SK-N-SH (cell line): ENCODE measurements around the gene WNT4.

Experiments used
- EP300 ChIP-seq, 2 experiments: IDR thresholded peaks; 2 replicates each; pipeline versions ENCODE4 v1.4.0 to v1.6.1; 2012; ENCODE audit warnings: borderline replicate concordance in 1 of 2, low read depth in 1 of 2, low read length in 1 of 2
- EZH2phosphoT487 ChIP-seq: fragments of 200-600 bp; sonication (generic); IDR thresholded peaks from 2 replicates; pipeline ENCODE4 v1.6.1; 2017; ENCODE audit warnings: low read depth, mixed run types, mild to moderate bottlenecking, antibody characterized with exemption, moderate library complexity, borderline replicate concordance
- GABPA ChIP-seq: IDR thresholded peaks from 2 replicates; pipeline ENCODE4 v1.4.0; 2012; ENCODE audit warnings: low read depth, mild to moderate bottlenecking
- GATA2 ChIP-seq: sonication (generic); formaldehyde crosslinking; IDR thresholded peaks from 2 replicates; pipeline ENCODE4 v1.5.0; 2020; ENCODE audit warnings: mild to moderate bottlenecking, missing genetic modification reagents
- JUND ChIP-seq: IDR thresholded peaks from 2 replicates; pipeline ENCODE4 v1.4.0; 2012
- MXI1 ChIP-seq: IDR thresholded peaks from 2 replicates; pipeline ENCODE4 v1.6.1; 2012; ENCODE audit warnings: mild to moderate bottlenecking, low read depth, low read length, improper control_type of control experiment
- RFX5 ChIP-seq: IDR thresholded peaks from 2 replicates; pipeline ENCODE4 v1.6.1; 2012; ENCODE audit warnings: mild to moderate bottlenecking, improper control_type of control experiment, low read length
- TAF1 ChIP-seq: IDR thresholded peaks from 2 replicates; pipeline ENCODE4 v1.6.1; 2012; ENCODE audit warnings: low read depth, mild to moderate bottlenecking, low read length, moderate library complexity, borderline replicate concordance
- YY1 ChIP-seq: IDR thresholded peaks from 2 replicates; pipeline ENCODE4 v1.4.0; 2012; ENCODE audit warnings: low read depth, mild to moderate bottlenecking
- TF ChIP-seq, protein P1 (sequence below): fragments of 200-600 bp; sonication (generic); IDR thresholded peaks from 2 replicates; pipeline ENCODE4 v1.6.1; 2017; ENCODE audit warnings: antibody characterized with exemption, mild to moderate bottlenecking, moderate library complexity
- TF ChIP-seq, protein P2 (sequence below): IDR thresholded peaks from 2 replicates; pipeline ENCODE4 v1.4.0; 2012; ENCODE audit warnings: low read depth, borderline replicate concordance
- TF ChIP-seq, protein P3 (sequence below): IDR thresholded peaks from 2 replicates; pipeline ENCODE4 v1.4.0; 2012; ENCODE audit warnings: low read depth

DNA sequence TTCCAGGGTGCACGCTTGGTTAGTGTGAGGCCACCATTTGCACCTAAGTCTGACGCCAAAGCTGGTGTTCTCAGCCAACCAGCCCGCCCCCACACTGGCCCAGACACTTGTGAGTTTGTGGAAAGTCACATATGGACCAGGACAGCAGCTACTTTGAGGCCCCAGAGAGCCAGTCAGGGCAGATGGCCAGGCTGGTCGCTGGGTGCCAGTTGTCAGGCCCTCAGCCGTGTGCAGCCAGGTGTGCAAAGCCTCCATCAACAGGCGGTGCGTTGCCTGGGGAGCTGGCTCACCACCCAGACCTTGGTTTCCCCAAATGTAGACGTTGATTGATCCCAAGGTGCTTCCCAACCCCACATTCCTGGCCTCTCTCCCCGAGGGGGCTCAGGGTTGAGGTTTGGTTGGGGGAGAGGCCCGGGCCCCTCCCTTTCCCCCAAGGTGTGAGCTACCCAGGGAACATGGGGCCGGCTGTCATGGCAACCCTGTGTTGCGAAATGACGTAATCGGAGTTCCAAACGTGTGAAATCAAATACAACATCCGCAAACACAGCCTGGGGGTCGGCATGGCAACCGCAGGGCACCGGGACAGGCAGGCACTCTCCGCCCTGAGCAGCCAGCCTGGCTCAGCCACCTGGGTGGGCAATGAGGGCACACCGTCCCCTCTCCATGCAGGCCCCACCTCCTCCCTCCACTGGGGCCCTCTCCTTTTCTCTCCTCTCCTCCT, 42.2 kb upstream of the WNT4 start:
- TF ChIP-seq, protein P1, sequence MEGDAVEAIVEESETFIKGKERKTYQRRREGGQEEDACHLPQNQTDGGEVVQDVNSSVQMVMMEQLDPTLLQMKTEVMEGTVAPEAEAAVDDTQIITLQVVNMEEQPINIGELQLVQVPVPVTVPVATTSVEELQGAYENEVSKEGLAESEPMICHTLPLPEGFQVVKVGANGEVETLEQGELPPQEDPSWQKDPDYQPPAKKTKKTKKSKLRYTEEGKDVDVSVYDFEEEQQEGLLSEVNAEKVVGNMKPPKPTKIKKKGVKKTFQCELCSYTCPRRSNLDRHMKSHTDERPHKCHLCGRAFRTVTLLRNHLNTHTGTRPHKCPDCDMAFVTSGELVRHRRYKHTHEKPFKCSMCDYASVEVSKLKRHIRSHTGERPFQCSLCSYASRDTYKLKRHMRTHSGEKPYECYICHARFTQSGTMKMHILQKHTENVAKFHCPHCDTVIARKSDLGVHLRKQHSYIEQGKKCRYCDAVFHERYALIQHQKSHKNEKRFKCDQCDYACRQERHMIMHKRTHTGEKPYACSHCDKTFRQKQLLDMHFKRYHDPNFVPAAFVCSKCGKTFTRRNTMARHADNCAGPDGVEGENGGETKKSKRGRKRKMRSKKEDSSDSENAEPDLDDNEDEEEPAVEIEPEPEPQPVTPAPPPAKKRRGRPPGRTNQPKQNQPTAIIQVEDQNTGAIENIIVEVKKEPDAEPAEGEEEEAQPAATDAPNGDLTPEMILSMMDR, result no peak
- TF ChIP-seq TAF1 (no peak), MXI1 (no peak), YY1 (no peak), GATA2 (CRISPR knock-in tag) (no peak), EZH2phosphoT487 (no peak), RFX5 (no peak), EP300 (IDR thresholded peaks at IDR 0.05; ENCODE audit: borderline replicate concordance in 1 of 2, low read depth in 1 of 2, low read length in 1 of 2) (no peak), JUND (no peak), GABPA (no peak)
- TF ChIP-seq, protein P2, sequence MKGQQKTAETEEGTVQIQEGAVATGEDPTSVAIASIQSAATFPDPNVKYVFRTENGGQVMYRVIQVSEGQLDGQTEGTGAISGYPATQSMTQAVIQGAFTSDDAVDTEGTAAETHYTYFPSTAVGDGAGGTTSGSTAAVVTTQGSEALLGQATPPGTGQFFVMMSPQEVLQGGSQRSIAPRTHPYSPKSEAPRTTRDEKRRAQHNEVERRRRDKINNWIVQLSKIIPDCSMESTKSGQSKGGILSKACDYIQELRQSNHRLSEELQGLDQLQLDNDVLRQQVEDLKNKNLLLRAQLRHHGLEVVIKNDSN, result no peak
- TF ChIP-seq, protein P3, sequence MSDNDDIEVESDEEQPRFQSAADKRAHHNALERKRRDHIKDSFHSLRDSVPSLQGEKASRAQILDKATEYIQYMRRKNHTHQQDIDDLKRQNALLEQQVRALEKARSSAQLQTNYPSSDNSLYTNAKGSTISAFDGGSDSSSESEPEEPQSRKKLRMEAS, result no peak
